Stimulated activated CD4-positive, alpha-beta T cell treated with anti-CD3 and anti-CD28 coated beads, Interleukin-4, amount 100 ng/mL, for 4 hours (primary cell): ENCODE data around the gene C1orf53.

Experiments used
- DNase-seq, 2 experiments: peaks; one replicate each; pipeline ENCODE4 v3.0.0-alpha.2; 2020

C1orf53 gene

DNA sequence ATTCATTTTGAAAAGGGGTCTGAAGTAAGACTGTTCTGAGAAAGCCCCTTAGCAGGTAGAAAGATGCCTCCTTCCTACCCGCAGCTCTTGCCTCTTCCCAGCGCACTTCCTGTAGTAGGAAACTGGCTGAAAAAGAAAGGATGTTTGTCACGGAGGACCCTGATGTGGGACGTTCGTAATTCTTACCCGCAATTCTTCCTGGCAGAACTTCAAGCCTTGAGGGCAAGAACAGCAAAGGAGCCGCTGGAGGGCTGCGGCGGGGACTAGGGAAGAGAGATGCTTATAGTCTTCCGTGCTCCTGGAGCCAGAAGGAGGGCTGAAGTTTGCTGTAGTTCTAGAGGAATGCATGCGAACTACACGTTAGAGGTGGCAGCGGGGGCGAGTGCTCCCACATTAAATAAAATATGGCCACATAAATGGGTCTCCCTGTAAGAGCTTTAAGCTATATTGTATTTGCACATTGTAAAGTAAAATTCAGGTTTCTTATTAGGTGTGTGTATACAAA lies 6.3 kb downstream of the C1orf53 start:
- DNase-seq = no peak

DNA sequence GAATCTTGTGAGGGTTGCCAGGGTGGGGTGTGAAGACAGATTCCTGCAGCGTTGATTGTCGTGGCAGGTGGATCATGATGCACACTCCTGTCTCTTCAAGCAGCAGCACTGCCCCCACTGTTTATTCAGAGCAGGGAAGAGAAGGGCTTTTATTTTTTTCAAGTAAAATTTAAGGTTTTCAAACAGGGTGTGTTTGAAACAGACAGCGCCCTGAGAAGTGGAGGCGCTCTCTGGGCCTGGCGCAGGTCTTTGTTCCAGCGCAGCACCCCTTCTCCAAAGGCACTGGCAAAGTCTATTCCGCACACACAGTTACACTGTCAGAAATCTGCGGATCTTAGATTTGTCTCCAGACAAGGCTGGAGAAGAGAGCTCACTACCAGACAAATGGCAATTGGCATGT lies 7.0 kb downstream of the C1orf53 start:
- DNase-seq = no peak

DNA sequence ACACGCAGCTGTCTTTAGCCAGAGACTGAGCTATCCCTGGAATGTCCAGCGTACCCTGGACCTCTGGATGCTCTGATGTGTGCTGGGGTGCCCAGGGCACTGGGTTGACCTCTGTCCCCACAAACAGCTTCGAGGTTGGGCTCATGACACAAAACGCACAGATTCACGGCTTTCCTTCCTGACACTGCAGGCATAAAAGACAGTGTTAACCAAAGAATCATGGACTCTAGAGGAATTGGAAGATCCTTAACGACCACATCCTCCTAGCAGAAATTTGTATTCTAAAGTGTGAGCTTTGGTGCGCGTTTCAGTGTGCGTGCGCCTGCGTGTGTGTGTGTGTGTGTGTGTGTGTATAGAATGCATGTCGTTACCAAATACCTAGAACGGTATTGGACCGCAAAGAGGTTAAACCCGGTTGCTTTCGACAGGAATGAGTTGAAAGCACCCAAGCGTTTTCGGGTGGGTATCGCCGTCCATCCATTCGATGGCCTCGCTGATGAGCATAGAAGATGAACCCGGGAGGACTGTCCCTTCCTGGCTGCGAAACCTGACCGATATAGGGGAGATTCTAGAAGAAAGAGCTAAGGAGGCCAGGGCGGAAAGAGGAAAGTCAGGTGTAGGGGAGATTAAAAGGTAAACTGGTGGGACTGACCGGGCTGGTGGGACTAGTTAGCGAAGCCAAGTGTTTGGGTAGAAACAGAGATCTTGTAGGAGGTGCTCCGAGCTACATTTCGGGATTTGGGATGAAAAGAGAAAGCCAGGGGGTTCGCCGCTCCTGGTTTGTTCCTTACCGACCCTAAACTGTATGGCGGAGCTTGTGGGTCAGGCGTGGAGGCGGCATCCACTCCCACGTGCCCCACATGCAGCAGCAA lies 7.9 kb downstream of the C1orf53 start:
- DNase-seq = no peak

GRCh38 chr1:197911111-197911856 lies 8.9 kb downstream of the C1orf53 start:
- no peak for DNase-seq

DNA sequence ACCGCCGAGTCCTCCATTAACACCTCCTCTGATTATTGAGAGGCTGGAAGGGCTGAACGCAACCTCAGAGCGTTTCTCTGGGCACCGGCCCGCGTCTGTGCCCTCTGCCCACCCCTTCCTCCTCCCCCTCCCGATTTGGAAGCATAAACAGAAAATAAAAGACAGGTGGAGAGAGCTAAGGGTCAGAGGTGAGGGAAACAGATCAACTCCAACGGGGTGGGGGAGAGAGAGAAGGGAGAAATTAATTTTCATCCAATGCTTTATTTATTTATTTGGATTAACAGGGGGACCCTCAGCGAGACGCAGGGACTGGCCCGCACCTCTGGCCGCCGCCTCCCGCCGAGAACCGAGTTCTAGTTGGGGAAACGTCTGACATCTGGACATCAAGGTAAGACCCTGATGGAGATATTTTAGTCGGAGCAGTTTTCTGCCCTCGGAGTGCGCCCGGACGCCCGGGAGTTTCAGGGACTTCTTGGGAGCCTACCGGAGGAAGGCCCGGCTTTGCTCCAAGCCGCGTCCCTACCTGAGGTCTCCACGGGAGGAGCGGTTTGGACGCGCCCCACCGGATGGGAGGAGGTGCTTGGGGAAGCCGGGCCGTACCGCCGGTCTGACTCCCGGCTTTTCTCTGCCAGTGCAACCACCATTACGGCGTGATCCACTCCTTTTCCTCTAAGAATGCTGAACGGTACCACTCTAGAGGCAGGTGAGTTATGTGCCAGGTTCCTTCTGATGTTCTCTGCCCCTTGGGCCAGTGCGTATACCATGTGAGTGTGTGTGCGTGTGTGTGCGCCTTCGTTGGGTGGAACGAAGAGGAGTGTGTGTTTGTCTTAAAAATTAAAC lies 9.6 kb downstream of the C1orf53 start:
- DNase-seq = no peak

GRCh38 chr1:197912739-197913494 lies 10.5 kb downstream of the C1orf53 start:
- DNase-seq = no peak

- no peak for DNase-seq
These were observed 11.3 kb downstream of the C1orf53 start for GRCh38 chr1:197913495-197914276.

DNA sequence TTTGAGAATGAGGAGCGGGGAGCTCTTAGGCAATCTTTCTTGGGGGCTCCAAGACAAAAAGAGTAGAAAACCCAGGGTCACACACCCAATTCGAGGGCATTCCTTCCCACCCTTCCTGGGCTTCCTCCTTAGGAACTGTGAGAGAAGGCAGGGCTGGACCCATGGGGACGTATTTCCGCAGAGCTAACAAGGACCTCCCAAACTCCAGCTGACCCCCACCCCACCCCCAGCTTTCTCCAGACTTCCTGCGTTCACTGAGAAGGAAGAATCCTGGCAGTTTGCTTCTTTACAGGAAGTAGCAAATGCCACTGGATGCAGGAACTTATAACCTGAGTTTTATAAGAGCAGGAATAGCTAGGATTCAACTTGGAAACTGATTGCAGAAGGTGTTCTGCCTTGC lies 12.1 kb downstream of the C1orf53 start:
- DNase-seq = no peak

- DNase-seq = no peak
These were observed 12.9 kb downstream of the C1orf53 start for GRCh38 chr1:197915260-197915861.

GRCh38 chr1:197915862-197916499 lies 13.6 kb downstream of the C1orf53 start:
- no peak for DNase-seq

DNA sequence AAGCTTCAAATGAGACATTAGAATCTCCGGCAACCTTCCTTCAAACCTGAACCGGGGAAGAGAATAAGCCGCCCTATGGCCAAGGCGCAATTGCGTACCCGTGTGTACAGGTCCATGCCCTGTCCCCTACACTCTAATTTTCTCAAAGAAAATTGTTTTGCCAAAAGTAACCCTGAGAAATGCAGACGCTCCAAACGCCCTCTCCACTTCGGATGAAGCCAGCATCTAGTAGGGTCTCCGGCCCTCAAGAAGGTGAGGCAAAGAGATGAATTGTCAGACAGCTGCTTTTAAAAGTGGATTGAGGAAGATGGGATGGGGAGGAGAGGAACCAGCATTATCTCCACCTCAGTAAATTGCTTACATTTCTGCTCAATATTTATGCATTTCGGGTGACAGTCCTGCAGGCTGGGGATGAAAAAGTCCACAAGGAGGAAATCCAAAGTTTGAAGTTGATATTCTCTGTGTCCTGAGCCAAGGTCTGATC lies 14.1 kb downstream of the C1orf53 start:
- DNase-seq = no peak

DNA sequence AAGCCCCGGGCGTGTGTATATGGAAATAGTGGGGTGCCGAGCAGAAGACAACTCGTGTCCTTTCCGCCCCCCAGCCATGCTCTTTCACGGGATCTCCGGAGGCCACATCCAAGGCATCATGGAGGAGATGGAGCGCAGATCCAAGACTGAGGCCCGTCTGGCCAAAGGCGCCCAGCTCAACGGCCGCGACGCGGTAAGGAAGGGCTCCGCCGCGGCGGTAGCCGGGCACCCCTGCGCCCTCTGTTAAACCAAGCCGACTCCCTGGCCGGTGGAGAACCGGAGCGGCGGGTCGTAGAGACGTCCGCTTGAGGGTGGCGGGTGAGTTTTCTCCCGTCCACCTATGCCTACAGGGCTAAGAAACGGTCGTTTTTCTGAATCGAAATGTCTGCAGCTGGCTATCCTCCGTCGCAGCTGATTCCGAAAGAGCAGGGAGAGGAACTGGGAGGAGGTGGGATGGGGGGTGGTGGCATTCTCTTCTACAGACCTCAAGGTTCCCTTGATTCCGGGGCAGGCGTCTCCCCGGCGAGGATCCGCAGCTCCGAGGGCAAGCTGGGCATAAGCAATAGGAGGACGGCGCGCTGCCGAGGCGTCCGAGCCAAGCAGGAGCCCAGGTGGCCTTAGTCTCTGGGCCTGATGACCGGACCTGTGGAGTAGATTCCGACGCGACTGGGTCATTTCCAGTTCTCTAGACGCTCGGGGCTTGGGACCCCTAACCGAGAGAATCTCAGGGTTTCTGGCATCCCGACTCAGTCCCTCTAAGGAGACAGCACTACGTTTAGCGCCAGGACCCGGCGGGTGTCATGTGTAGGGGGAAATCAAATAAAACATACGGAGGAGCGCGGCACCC lies 15.6 kb downstream of the C1orf53 start:
- DNase-seq = no peak

- DNase-seq = no peak
These were observed 16.4 kb downstream of the C1orf53 start for GRCh38 chr1:197918807-197919345.

GRCh38 chr1:197919346-197920066 lies 17.1 kb downstream of the C1orf53 start:
- no peak for DNase-seq

DNA sequence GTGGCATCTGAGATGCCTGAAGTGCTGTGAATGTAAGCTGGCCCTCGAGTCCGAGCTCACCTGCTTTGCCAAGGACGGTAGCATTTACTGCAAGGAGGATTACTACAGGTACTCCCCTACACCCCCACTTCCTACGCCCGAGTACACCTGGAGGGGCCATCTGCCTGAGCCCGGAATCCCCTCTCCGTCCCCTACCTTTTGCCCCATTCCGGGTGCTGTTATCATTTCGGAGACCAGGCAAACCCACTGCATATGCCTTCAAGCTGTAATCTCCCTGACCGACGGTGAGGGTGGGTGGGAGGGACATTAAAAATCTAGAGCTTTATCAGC lies 17.6 kb downstream of the C1orf53 start:
- DNase-seq = no peak

DNA sequence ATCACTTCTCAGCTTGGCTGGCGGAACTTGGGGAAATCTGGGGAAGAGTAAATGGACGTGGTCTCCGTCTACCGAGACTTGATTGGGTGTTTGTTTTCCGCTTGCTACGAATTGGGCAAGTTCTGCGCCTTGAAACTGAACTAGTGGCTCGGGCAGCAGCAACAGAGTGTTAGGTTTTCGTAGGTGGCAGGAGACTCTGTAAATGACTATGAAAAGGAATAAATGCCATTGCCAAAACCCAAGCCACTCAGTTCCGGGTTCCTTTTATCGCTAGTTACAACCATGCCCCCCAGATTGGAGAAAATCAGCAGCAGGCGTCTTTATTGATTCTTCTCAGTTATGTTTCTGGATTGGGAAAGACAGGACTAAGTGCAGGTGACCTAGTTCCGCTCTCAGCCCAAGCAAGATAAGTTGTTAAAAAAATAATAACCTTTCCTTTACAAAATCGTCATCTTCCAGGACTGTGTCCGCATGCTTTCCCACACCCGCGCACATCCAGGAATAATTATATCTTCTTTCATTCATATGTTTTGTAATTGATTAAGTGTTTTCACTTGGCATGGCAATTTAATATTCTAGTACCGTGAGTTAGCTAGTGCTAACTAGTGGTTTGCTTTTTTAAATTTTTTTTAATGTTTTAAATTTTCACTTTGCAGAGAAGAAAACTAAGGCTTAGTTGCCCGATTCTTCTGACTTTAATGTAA lies 18.1 kb downstream of the C1orf53 start:
- DNase-seq = no peak

- DNase-seq = no peak
These were observed 19.0 kb downstream of the C1orf53 start for GRCh38 chr1:197921235-197922069.
